HepG2 (cell line): Measurements from ENCODE around the gene APOBEC3B. TPM values are rescaled to one million over a fixed set of nuclear protein-coding genes. Genes with fewer than 3 reads are reported as not detected.
"Not testable (repeated sequence)": the region's sequence is repeated elsewhere in the genome, so short reads cannot be mapped to it uniquely, and the experiment has no call there.

Experiments used
- ATAC-seq: fragments of 200-7000 bp; cut with Tn5 transposase; 3 replicates; pipeline ENCODE4 v1.9.1; 2020; ENCODE audit warnings: mild to moderate bottlenecking, moderate library complexity
- BruUV-seq: library from RNA; stranded (reverse); fragments of 400-500 nt; replicated peaks from 2 replicates; lab custom pipeline; 2021; lab: Mats Ljungman, UMichigan
- CTCF ChIA-PET: fragments of 300-600 bp; formaldehyde crosslinking; extraction: SDS; loops from one replicate; lab custom pipeline; 2021; ENCODE audit warnings: low total read pairs, inconsistent platforms, low intra/inter-chr PET ratio; lab: Yijun Ruan, JAX
- POLR2A ChIA-PET: fragments of 350-600 bp; sonication (Branson Sonifier 250); formaldehyde crosslinking; loops from one replicate; lab custom pipeline; 2020; ENCODE audit warnings: antibody characterized with exemption, inconsistent platforms; lab: Yijun Ruan, JAX
- DNase-seq: peaks from one replicate; pipeline ENCODE4 v3.0.0-alpha.2; 2015; ENCODE audit warnings: low spot score
- FAIRE-seq: peaks from 3 replicates; lab custom pipeline; 2011; peaks lifted over from hg19 to GRCh38; lab: Jason Lieb, UNC
- H2AFZ ChIP-seq: one replicate; pipeline ENCODE4 v1.6.1; 2011; ENCODE audit warnings: low read length, inconsistent platforms
- H3K27ac ChIP-seq: fragments of 300-600 bp; 3 replicates; pipeline ENCODE4 v1.8.0; 2011; ENCODE audit warnings: mixed run types, mild to moderate bottlenecking, mixed read lengths, low read length, inconsistent platforms; ENCODE audit not compliant: insufficient read depth; ENCODE audit errors: extremely low read length
- H3K27me3 ChIP-seq, 2 experiments: fragments of 200-600 bp in 1 of 2; 2 replicates in 1 of 2; 3 replicates in 1 of 2; pipeline versions ENCODE4 v1.6.0 to v1.8.0; 2011; ENCODE audit warnings: low read length in 2 of 2, mild to moderate bottlenecking in 2 of 2, moderate library complexity in 2 of 2, inconsistent platforms in 1 of 2; ENCODE audit not compliant: insufficient read depth in 2 of 2, control insufficient read depth in 1 of 2
- H3K36me3 ChIP-seq, 2 experiments: fragments of 200-600 bp in 1 of 2; replicated peaks in 1 of 2; 2 replicates in 1 of 2; 3 replicates in 1 of 2; pipeline versions ENCODE4 v1.5.1 to v1.8.0; 2011; ENCODE audit warnings: low read length in 2 of 2, inconsistent platforms in 1 of 2; ENCODE audit not compliant: insufficient read depth in 2 of 2, control insufficient read depth in 1 of 2
- H3K4me1 ChIP-seq: 2 replicates; pipeline ENCODE4 v1.5.1; 2012; ENCODE audit warnings: low read length, inconsistent platforms; ENCODE audit not compliant: insufficient read depth
- H3K4me2 ChIP-seq: 2 replicates; pipeline ENCODE4 v1.6.0; 2011; ENCODE audit warnings: low read depth, low read length, inconsistent platforms
- H3K4me3 ChIP-seq, 3 experiments: fragments of 200-600 bp in 1 of 3; sonication (generic), shearing (Covaris generic) in 1 of 3; replicated peaks in 1 of 3; 2 replicates each; pipeline ENCODE4 v1.5.1; 2011 to 2016; ENCODE audit warnings: low read length in 3 of 3, inconsistent platforms in 2 of 3, low read depth in 2 of 3, mild to moderate bottlenecking in 2 of 3, control low read depth in 1 of 3, mixed read lengths in 1 of 3; ENCODE audit not compliant: insufficient read depth in 1 of 3
- H3K79me2 ChIP-seq: one replicate; pipeline ENCODE4 v1.6.1; 2011; ENCODE audit warnings: low read length, inconsistent platforms; ENCODE audit not compliant: insufficient read depth
- H3K9ac ChIP-seq: 2 replicates; pipeline ENCODE4 v1.6.0; 2011; ENCODE audit warnings: mild to moderate bottlenecking, low read depth, low read length, inconsistent platforms; ENCODE audit not compliant: insufficient read depth
- H3K9me3 ChIP-seq: 2 replicates; pipeline ENCODE4 v1.5.1; 2012; ENCODE audit warnings: mild to moderate bottlenecking, low read length
- H4K20me1 ChIP-seq: 2 replicates; pipeline ENCODE4 v1.6.0; 2011; ENCODE audit warnings: inconsistent platforms, mild to moderate bottlenecking, low read length, moderate library complexity; ENCODE audit not compliant: insufficient read depth
- GABPB1 ChIP-seq: IDR thresholded peaks from 2 replicates; pipeline ENCODE4 v1.6.1; 2016; ENCODE audit warnings: mild to moderate bottlenecking, missing genetic modification reagents, moderate library complexity, missing compliant biosample characterization
- KAT7 ChIP-seq: IDR thresholded peaks from 2 replicates; pipeline ENCODE4 v1.6.1; 2018; ENCODE audit warnings: borderline replicate concordance, missing compliant biosample characterization
- SOX13 ChIP-seq, 3 experiments: fragments of 450-650 bp in 1 of 3; sonication (generic) in 1 of 3; formaldehyde crosslinking in 1 of 3; IDR thresholded peaks in 2 of 3; conservative IDR thresholded peaks in 1 of 3; 2 replicates each; pipeline versions ENCODE4 v1.5.0 to v1.6.1; 2016 to 2020; ENCODE audit warnings: antibody characterized with exemption in 1 of 3, mild to moderate bottlenecking in 1 of 3, missing compliant biosample characterization in 1 of 3, missing genetic modification reagents in 1 of 3, moderate library complexity in 1 of 3
- TEAD3 ChIP-seq: optimal IDR thresholded peaks from 2 replicates; pipeline ENCODE3; 2016; ENCODE audit warnings: borderline replicate concordance
- ZBTB3 ChIP-seq: sonication (generic); formaldehyde crosslinking; IDR thresholded peaks from 2 replicates; pipeline ENCODE4 v1.4.0; 2020; ENCODE audit warnings: low read depth, mild to moderate bottlenecking, moderate library complexity, missing genetic modification reagents, borderline replicate concordance
- ZFYVE20 ChIP-seq: sonication (generic); formaldehyde crosslinking; IDR thresholded peaks from 2 replicates; pipeline ENCODE4 v1.8.0; 2023; ENCODE audit warnings: low read depth, mild to moderate bottlenecking, moderate library complexity, missing genetic modification reagents, borderline replicate concordance
- ZNF296 ChIP-seq: sonication (generic); formaldehyde crosslinking; conservative IDR thresholded peaks from 2 replicates; pipeline ENCODE4 v1.5.0; 2020; ENCODE audit warnings: mild to moderate bottlenecking, missing genetic modification reagents
- ZNF772 ChIP-seq: sonication (generic); formaldehyde crosslinking; IDR thresholded peaks from 2 replicates; pipeline ENCODE4 v1.5.0; 2020; ENCODE audit warnings: mild to moderate bottlenecking, missing genetic modification reagents
- ZSCAN9 ChIP-seq: IDR thresholded peaks from 2 replicates; pipeline ENCODE4 v1.6.1; 2016; ENCODE audit warnings: borderline replicate concordance
- WGBS: methylation state at CpG from one replicate; pipeline ENCODE4 v1.1.6; 2017; ENCODE audit warnings: low lambda C conversion rate; 5-methylcytosine and 5-hydroxymethylcytosine counted together
- in situ Hi-C: cut with HindIII; loops from 2 replicates; pipeline ENCODE4 v1.10.0; 2017; ENCODE audit warnings: low pct_unique_long_range_greater_than_20kb; ENCODE audit not compliant: extremely low pct_ligation_motif_present
- intact Hi-C: fragments of 100-400 bp; cut with micrococcal nuclease; formaldehyde crosslinking; loops from one replicate; pipeline ENCODE4 v1.10.0; 2022; ENCODE audit not compliant: unreplicated experiment
- polyA plus RNA-seq, 8 experiments: library from polyadenylated mRNA; depleted of rRNA in 3 of 8; stranded (reverse) in 7 of 8; unstranded in 1 of 8; fragments of >200 nt; fragmentation: Illumina TruSeq in 4 of 8; extraction: Trizol in 4 of 8; gene quantifications; 2 replicates each; pipeline versions ENCODE4 v1.2.1 to v1.2.3, GENCODE V29; 2011 to 2016; ENCODE audit warnings: low read depth in 4 of 8, missing spikeins in 1 of 8, mixed read lengths in 1 of 8; ENCODE audit not compliant: insufficient read depth in 1 of 8
- total RNA-seq, 5 experiments: library from RNA; depleted of rRNA; stranded (reverse); fragments of >200 nt; fragmentation: Illumina TruSeq; extraction: Trizol; gene quantifications; 2 replicates each; pipeline ENCODE4 v1.2.3, GENCODE V29; 2016; ENCODE audit warnings: low read depth in 1 of 5

The APOBEC3B gene
- total and polyA plus RNA-seq, 2 of the 13 experiments (the other 11 are each of a cell fraction or from before 2014, with no cell fraction given), result 6.7 to 8.8 TPM

DNA sequence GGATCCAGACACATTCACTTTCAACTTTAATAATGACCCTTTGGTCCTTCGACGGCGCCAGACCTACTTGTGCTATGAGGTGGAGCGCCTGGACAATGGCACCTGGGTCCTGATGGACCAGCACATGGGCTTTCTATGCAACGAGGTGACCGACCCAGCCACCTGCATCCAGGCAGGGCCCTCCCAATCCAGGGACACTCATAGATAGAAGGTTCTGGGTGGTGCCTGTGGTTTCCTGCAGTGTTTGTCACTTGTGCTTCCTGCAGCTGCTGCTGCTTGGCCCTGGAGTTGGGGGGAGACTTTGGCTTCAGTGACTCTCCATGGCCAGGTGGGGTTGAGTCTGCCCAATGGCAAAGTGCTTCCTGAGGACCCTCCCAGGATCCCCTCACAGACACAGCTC lies 7.3 kb downstream of the APOBEC3B start:
- no TSS peak for BruUV-seq
- no peaks in the 10 kb centered on the region for H3K36me3 ChIP-seq
- FAIRE-seq, result no peak
- intact Hi-C loops, result no loop called here
- no peaks in the 10 kb centered on the region for H3K9me3 ChIP-seq
- no peak overlapping the region for H2AFZ ChIP-seq
- H3K9ac ChIP-seq, result no peak overlapping the region
- H3K27ac ChIP-seq, result no peak overlapping the region
- ChIA-PET CTCF (no interaction called here), POLR2A (no interaction called here)
- H3K79me2 ChIP-seq, result no peaks in the 10 kb centered on the region
- no peak for DNase-seq
- TF ChIP-seq GABPB1 (CRISPR knock-in tag) (no peak), ZBTB3 (no peak), SOX13 (IDR thresholded peaks at IDR 0.05) (no peak), SOX13 (CRISPR knock-in tag; conservative IDR thresholded peaks at IDR 0.05 in 1 of 2, IDR thresholded peaks at IDR 0.05 in 1 of 2) (no peak), TEAD3 (CRISPR knock-in tag) (no peak), KAT7 (no peak), ZSCAN9 (no peak), ZFYVE20 (CRISPR knock-in tag) (no peak), ZNF296 (CRISPR knock-in tag) (no peak), ZNF772 (CRISPR knock-in tag) (no peak)
- WGBS, result 98% methylated on average over 6 of the region's 6 CpGs
- in situ Hi-C loops, result no loop called here
- no peaks in the 10 kb centered on the region for H3K27me3 ChIP-seq
- H3K4me3 ChIP-seq, result no peak overlapping the region
- no peaks in the 10 kb centered on the region for H3K4me1 ChIP-seq
- ATAC-seq, result no peak
- H4K20me1 ChIP-seq, result no peaks in the 10 kb centered on the region
- H3K4me2 ChIP-seq, result no peak overlapping the region

DNA sequence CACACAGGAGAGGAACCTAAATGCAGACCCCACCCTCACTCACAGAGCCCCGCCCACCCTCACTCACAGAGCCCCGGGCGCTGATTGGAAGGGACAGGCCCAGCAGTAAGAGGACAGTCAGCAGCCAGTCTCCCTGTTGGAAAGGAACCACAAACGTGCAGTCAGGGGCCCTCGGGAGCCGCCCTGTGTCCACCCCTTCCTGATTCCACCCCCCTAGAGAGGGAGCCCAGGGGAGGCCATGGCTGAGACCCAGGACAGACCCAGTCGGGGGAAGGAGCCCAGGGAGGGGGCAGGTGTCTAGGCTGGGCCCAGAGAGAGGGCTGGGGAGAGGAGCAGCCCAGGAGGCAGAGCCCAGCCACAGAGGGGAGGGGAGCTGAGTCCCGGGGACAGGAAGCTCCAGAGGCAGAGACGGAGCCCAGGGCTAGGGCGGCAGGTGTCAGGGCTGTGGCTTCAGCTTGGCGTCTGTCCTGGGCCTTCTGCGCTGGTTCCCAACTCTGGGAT lies 10.8 kb downstream of the APOBEC3B start:
- H3K9ac ChIP-seq, H2AFZ ChIP-seq, H3K4me1 ChIP-seq, H4K20me1 ChIP-seq, H3K9me3 ChIP-seq, H3K79me2 ChIP-seq, H3K27ac ChIP-seq, in situ Hi-C loops, H3K4me2 ChIP-seq, DNase-seq, FAIRE-seq, H3K4me3 ChIP-seq, CTCF ChIA-PET, H3K36me3 ChIP-seq, intact Hi-C loops, H3K27me3 ChIP-seq, POLR2A ChIA-PET, BruUV-seq: not testable (repeated sequence)
- WGBS, result 64% methylated on average over 6 of the region's 12 CpGs
- peak; percentile 46 for ATAC-seq
